Iris pigment epithelial cell (primary cell): Measurements from ENCODE around the gene TTC28.

Experiments
- DNase-seq: peaks from one replicate; pipeline ENCODE4 v3.0.0-alpha.2; 2011; ENCODE audit warnings: low read depth

Gene TTC28

DNA sequence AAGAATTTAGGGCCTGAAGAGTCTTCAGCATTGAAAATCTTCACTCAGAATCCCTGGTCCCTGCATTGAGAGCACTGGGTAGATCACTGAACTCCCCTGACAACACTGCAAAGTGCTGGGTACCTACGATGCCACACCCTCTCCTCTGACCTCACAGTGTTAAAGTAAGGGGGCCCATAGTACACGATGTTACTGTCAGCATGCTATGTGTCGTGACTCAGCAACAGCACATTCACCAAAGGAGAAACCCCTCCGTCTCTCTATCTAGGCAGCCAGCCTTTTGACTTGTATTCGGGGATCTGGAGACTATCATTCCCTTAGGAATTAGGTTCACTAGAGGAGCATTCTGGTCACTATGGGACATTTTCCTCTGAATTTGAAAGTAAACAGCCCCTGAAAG is 693.2 kb downstream of the TTC28 start:
- peak; percentile 25 for DNase-seq

DNA sequence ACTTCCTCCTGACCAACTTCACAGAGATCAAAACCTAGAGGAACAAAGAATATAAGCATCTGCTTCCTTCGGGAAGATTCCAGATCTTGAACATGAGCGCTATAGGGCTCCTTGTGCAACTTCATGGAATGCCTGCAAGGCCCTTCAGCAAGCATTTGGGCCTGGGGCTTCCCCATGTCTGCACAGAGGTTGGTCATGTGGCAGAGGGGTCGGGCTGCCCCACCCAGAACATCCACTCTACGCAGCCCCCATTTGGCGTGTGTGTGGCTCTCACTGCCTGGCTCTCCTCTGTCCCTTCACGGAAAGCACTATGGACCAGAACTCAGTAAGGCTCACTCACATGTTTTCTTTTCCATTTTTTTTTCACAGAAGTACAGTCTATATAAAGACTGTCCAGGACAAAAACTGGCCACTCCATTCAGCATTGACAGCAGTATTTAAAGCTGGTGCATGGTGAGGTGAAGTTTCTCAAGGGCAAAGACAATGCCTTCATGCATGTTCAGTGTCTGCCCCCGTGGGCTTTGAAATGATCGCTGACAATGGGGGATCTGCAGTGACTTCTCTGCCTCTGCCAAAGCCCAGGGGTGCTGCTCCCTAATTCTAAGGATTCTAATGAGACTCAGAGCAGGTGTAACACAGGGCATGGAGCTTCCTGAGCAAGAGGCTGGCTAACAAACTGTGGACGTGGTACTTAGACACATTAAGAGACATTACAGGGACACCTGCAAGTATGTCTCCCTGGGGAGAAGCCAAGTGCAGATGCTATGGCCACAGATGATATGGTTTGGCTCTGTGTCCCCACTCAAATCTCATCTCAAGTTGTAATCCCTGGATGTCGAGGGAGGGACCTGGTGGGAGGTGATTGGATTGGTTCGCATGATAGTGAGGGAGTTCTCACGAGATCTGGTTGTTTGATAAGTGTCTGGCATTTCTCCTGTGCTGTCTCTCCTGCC is 694.0 kb downstream of the TTC28 start:
- no peak for DNase-seq

DNA sequence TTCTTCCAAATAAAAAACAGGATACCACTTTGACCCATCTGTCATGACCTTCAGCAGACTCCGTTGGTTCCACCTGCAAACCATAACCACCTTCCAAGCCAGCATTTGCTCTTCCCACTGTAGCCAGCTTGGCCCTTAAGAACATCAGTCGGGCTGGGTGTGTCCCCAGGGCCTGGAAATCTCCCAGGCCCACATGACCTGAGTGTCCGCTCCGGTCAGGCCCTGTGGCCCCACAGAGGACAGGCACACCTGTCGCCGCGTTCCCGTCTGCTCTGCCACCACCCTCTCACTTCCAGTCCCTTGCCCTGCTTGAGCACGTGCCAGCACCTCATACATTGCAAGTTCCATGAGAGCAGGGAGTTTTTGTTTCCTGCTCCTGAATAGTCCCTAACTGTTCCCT is 694.9 kb downstream of the TTC28 start:
- DNase-seq = no peak

DNA sequence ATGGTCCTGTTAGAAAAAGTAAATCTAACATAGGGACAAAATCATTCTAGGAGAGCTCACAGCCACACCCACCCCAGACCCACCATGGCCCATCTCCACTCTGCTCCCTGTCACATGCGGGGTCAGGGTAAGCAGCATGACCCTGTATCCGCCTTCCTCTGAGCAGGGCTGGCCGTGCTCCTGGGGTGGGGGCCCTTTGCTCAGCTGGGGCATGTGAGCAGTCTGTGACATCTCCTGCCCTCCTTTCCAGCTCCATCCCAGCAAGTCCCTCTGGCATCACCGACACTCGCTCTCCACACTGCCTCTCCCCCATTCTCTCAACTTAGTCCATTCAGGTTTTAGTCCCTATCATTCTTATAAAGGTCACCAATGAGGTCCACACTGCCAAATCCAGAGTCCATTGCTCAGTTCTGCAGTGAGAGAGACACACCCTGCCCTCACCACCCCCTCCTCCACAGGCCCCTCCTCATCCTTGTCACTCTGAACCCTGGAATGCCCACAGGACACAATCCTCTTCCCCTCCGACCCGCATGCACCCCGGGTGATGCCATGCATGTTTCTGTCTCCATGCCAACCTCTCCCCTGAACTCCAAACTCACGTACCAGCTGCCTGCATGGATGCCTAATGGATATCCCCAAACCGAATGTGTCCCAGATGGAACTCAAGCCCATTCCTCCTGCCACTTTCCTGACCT is 695.5 kb downstream of the TTC28 start:
- DNase-seq = no peak

DNA sequence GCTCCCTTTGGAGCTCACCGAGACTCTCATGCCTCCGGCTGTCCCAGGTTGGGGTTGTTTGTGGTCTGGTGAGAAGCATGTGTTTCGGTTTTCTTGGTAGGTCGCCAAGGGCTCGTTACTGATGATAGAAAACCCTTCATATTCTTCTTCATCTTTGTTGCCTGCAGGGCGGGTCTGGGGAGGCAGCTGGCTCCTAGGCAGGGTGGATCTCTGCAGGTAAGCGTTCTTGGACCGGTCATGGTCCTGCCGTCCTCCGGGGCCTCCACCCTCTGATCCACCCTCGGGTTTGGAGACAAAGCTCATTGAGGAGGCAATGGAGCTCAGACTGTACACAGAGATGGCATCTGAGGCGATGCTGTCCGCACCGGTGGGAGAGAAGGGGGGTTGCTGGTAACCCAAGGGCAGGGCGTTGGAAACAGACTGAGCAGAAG is 696.3 kb downstream of the TTC28 start:
- no peak for DNase-seq

DNA sequence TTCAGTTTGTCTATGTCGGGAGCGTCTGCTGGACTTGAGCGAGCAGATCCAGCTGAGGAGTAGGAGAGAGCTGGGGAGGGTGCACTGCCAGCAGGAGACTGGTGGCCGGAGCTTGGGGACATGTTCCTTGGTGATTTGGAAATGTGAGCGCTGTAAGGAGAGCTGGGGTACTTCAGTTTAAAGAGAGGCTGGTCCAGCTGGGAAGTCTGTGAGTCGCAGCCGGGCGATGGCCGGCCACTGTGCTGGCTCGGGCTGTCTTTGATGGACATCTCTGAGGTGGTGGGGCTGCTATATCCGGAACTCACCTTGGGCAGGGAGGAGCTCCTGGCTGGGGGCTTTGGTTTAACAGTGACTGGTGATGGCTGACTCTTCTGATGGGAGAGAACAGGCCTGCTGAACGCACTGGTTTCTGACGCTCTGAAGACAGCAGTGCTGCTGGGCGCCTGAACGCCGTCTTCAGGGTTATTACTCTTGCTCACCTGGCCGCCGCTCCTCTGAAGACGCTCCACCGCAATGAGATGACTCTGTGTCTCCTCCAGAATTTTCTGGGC is 696.9 kb downstream of the TTC28 start:
- DNase-seq = no peak

DNA sequence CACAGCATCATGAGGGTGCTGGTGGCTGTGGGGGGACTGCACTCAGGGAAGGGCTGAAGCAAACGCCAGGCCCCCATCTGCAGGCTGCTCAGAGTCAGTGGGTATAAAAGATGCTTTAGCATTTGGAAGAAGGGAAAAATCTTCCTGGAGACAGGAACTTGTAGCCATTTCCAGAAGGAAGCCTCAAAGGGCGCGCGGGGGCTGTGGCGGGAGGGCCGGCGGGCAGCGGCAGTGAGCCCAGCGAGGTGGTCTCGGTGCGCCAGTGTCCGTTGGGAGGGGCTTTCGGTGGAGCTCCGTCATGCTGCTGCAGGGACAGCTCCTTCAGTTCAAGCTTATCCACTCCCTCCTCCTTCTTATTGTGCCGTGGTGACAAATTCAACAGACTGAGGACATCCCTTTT is 697.5 kb downstream of the TTC28 start:
- DNase-seq = no peak

DNA sequence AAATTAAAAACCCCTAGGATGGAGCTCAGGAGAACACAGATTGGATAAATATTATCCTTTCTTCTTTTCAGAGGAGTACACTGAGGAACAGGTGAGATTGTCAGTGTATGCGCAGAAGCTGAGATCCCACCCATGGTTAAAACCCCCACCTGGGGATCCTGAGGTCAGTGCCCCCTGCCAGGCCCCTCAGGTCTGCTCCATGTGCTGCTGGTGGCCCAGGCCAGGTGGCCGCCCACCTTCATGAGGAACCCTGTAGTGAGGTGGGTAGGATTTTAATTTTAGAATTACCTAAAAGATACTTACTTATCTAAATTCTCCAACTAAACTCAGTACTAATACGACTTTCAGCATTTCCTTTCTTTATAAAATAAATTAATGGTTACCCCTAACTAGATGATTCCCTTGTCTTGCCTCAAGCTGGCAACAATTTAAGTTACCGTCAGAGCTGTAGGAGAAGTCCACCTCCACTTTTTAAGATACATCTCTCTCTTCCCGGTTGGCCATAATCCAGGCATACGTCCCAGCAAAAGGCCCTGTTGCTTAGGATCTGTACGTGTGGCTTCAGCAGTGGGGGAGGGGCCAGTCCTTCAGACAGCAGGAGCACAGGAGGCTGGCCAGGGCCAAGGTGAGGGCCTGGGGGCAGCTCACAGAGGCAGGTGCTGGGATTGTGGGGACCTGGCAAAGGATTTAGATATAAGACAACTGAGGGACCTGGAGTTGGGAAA is 699.1 kb downstream of the TTC28 start:
- no peak for DNase-seq

DNA sequence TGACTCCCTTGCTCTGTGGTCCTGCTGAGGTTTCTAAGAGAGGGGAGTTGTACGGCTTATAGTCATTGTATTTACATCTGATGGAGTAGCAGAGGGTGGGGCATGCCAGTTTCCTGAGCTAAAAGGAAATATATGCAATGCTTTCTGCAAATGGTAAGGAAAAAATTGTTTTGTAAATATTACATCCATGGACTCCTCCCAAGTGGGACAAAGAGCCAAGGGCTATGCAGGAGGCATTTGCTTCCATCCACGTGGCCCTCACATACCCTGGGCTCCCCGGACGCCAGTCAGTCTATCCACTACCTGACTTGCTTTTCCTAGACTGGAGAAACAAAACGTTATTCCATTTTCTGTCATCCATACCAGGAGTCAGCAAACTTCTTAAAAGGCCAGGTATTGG is 700.8 kb downstream of the TTC28 start:
- no peak for DNase-seq

DNA sequence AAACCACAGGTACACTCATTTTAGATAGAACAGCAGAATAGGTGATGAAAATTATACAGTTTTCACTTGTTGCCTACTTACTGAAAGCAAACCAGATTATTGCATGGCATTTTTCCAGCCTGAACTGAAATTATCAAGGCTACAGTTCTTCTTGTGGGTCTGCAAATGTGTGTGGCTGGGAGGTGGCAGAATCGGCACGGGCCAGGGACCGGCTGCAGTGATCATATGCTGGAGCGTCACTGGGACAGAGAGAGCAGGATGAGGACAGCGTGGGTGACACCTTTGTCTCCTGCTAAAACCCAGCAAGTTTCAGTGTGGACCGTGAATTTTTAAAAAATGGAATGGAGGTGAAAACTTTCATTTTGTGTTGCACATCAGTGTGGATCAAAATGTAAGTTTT is 701.3 kb downstream of the TTC28 start:
- DNase-seq = no peak

DNA sequence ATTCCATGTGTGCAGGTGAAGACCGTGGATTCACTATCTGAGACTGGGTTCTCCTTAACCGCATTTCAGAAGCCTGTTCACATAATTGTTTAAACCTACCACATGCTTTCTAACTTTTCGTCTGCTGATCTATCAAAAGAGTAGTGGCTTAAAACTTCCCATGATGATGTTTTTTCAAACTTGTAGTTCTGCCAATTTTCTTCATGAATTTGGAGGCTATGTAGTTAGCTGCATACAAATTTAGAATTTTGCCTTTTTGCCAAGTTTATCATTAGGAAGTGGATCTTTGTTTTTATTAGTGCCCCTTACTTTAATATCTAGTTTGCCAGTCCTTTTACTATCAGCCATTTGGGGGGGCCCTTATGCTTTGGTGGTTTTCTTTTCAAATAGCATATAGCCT is 703.1 kb downstream of the TTC28 start:
- no peak for DNase-seq

DNA sequence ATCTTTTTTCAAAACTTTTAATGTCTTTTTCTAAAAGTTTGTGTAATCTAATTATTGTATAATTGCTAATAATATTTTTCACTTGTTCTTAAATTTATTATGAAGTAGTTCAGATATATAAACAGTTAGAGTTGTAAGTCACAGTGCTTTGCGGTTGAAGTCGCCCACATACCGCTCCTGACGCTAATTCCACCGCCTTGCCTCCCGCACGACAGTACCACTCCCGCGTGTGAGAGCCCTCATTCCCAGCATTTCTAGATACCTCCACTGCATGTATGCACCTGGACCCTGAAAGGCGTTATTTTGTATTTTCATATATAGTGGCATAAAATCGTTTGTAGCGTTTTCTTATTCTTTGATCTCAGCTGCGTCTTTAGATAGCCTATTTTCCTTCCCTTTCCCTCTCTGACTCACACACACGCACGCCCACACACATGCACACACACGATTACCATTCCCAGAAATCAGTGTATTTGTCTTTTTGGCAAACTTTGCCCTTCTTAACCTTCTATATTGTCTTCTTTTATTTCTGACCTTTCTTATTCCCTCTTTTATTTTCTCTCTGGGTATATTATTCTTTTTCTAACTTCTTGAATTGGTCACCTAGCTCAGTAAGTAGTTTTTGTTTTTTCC is 704.1 kb downstream of the TTC28 start:
- DNase-seq = peak; percentile 23

DNA sequence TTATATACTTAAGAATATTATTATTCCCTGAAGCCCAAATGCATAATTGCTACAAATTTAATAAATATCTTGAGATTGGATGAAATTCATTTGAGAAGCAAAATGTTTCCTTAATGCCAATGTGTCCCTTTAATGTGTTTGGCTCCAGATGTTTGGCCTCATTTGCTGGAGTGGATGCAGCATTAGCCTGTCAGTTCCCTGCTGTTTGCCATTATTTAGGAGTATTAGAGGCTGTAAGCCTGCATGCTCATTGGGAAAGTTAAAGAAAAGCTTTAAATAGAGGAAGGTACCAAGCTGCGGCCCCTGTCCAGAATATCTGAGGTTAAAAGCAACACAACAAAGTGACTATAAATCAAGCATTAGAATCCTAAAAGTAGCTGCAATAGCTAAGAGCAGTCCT is 705.8 kb downstream of the TTC28 start:
- no peak for DNase-seq

DNA sequence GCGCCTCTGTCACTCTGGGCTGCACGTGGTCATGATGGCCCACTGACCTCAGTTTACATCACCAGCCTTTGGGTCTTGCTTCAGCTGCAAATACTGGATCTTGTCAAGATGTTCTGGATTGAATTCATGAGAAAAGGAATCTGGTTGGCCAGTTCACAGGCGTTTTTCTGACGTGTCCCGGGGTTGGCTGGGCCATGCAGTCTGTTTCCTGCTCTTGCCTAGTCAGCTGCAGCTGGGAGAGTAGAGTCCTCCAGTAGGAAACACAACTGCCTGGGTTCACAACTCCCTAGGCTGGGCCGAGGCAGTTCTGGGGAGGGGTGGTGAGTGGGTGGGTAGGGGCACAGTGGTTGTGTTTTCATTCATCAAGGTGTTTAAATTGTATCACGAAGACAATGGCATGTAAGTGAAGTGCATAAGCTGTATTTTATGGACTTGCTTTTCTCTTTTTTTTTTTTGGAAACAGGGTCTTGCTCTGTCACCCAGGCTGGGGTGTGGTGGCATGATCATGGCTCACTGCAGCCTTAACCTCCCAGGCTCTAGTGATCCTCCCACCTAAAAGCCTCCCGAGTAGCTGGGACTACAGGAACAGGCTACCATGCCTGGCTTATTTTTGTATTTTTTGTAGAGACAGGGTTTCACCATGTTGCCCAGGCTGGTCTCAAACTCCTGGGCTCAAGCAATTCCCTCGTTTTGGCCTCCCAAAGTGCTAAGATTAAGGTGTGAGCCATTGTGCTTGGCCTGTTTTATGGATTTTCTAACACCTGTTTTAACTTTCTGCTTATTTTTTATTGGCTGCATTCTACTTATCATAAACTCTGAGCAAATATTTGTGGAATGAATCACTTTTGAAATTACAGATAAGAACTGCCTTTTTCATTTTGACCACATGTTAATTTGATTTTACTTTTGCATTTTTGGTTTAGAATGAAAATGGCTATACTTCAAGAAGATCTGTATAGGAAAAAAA is 706.6 kb downstream of the TTC28 start:
- peak; percentile 28 for DNase-seq

DNA sequence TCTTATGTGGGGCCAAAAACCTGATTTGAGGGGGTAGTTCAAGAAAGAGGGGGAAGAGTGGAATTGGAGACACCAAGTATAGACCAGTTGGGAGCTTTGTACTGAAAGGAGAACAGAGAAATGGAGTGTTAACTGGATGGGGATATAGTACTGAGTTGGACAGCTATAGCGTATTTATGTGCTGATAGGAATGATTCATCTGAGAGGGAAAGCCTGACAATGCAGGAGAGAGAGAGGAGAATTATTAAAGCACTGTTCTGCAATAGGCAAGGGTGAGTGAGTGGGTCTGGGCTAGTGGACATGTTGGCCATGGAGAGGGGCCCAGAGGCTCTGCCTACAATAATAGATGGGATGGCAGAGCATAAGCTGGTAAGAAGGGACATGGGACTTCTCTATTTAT is 707.7 kb downstream of the TTC28 start:
- peak; percentile 73 for DNase-seq

DNA sequence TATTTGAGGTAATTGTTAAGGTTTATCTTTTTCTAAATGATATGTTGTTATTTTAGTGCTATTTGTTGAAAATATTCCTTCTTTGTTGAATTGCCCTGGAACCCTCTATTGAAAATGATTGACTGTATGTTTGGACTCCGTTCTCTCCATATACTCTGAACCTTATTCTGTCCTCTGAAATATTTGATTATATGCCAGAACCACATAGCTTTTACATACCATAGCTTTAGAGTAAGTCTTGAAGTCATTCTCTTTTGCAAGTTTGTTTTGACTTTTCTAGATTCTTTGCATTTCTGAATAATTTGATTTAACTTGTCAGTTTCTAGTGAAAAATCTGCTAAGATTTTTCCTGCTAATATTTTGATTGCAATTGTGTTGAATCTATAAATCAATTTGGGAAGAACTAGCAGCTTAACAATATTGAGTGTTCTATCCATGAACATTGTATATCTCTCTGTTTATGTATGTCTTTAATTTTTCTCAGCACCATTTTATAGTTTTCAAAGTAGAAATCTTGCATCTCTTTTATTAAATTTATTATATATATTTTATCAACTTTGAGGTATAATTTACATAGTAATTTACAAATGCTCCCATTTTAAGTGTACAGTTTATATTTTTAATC is 708.9 kb downstream of the TTC28 start:
- DNase-seq = peak; percentile 77

DNA sequence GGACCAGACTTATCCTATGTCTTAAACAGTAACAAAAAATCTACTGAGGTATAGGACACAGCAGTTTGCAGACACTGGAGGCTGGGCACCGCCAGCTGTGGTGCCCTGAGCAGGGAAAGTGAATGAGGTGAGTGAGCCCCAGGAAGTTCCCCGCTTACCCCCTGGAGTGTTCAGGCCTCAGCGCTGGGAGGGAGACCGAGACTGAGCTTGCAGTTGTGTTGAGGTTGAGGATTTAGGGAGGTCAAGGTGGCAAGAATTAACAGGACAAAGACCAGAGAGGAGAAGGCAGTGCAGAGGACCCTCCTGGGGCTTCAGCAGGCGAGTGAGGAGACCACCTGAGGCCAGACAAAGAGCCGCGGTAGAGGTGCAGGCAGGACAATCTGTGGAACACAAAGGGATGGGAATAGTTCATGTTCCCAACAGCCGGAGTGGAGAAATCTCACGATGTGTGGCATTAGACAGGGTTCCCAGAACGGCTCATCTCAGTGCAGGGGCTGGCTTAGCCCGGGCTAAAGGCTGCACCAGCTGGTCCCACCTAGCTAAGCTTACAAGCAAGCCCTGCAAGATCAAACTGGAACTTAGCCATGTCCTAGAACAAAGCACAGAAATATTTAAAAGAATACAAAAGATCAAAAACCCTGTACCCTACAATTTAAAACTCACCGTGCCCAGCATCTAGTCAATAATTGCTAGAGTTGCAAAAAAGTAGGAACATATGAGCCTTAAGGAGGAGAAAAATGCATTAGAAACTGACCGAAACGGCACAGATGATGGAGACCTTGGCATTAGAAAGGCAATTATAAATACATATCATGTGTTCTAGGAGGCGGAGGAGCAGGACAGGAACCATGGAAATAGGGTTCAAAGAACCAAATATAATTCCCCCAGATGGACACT is 713.2 kb downstream of the TTC28 start:
- no peak for DNase-seq

DNA sequence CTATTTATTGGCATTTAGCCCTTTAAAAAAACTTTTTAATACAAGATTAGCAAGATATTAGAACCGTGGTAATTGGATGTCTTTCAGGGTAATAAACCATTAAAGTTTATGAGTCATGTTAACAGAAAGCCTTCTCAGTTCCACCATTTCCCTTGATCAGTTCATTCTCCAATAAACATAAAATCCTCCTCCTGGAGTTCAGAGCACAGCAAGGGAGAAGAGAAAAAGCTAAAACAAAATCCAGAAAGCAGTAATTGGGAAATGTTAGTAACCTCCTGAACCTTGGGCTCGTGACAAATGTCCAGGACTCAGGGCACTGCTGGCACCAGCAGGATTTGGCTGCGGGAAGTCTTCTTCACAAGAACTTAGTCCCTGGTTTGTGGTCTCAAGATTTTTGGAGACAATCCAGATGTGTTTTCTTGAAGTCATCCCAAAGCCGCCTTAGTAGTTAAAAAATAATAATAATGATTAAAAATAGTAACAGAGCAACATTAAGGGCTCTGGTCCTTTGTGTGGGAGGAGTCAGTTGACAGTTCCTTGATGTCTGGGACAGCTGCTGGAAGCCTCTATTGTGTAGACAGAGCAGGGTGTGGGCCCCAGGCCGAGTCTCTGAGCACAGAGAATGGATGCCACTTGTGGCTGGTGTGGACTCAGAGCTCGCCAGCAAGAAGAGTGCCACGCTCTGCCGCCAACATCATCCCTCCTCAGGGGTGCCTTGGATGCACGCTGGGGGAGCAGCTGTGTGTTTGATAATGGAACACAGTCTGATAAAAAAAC is 717.2 kb downstream of the TTC28 start:
- DNase-seq = no peak
